ENCODE data around the gene BACH2. TPM values are rescaled to one million over a fixed set of nuclear protein-coding genes. Genes with fewer than 3 reads are reported as not detected.
A peak's percentile ranks its signal among the peaks of the same experiment; 100 is the strongest.

BACH2 gene
- total and polyA plus RNA-seq, 2 of the 8 experiments (the other 6 are each of a cell fraction or from before 2014, with no cell fraction given), result 1.9 to 5.9 TPM

DNA sequence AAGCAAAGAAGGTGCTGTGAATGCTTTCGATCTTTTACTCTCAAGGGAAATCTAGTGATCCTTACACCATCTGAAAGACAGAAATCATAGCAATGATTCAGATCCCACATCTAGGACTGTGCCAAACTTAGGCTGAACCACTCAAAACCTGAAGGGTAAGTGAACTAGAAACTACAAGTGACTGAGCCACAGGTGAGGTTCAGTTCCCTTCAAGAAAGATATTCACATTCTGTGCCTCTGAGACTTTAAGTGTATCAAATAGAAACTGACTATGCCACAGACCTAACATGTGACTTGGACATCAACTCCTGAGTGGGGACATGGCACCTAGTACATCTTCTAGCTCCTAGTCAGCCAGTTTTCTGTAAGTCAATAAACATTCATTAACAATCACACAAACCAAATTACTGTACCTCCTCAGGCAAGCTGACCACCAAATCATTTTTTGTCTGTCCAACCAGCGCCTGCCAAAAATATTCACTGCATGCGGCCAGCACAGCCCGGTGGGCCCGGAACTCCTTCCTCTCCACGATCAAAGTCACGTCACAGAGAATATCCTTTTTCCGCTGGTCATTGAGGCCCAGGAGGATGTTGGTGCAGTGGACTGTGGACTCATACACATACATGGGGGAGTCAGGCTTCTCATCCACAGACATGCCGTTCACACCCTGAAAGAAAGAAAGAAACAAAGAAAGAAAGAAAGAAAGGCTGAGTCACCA lies 288.3 kb downstream of the BACH2 start:
- H2BK15ac ChIP-seq (ENCODE audit: low read length), result no peak overlapping the region
- no peak overlapping the region for H3K4me2 ChIP-seq (ENCODE audit: insufficient read depth in 1 of 2, low read depth in 2 of 2, low read length in 2 of 2)
- no peak overlapping the region for H3K9ac ChIP-seq (replicated peaks in 1 of 4; ENCODE audit: extremely low read depth in 1 of 4, low read depth in 3 of 4, low read length in 3 of 4)
- H4K91ac ChIP-seq (replicated peaks; ENCODE audit: insufficient read length, low read length), result no peak overlapping the region
- ChIA-PET POLR2A (ENCODE audit: partially characterized antibody) (no interaction called here), CTCF (ENCODE audit: partially characterized antibody) (interaction anchor here (1.0 kb wide), 1 partner anchor 63 kb away, joined by 3 read pairs; no protein-coding TSS in a partner anchor)
- H2BK5ac ChIP-seq (ENCODE audit: low read depth, low read length), result no peak overlapping the region
- H3K27me3 ChIP-seq (replicated peaks in 1 of 4; ENCODE audit: control insufficient read depth in 3 of 4, extremely low read depth in 1 of 4, insufficient read depth in 3 of 4, low read length in 3 of 4), result no peaks in the 10 kb centered on the region
- no peak overlapping the region for H3K4me3 ChIP-seq (ENCODE audit: extremely low read depth in 1 of 4, insufficient read depth in 2 of 4, low read depth in 3 of 4, low read length in 4 of 4)
- H3K36me3 ChIP-seq (ENCODE audit: control insufficient read depth in 2 of 4, insufficient read depth in 4 of 4, low read length in 3 of 4), result no peaks in the 10 kb centered on the region
- no peak overlapping the region for H2AK5ac ChIP-seq (ENCODE audit: low read depth, low read length)
- no peak overlapping the region for H2BK20ac ChIP-seq (ENCODE audit: low read length)
- H3K56ac ChIP-seq (replicated peaks; ENCODE audit: insufficient read length, low read depth, low read length), result no peak overlapping the region
- FAIRE-seq (peak; percentile 19), DNase-seq (ENCODE audit: low read depth in 1 of 2, low spot score in 2 of 2) (no peak)
- H3K4me1 ChIP-seq (replicated peaks in 1 of 4; ENCODE audit: control insufficient read depth in 3 of 4, insufficient read depth in 4 of 4, low read length in 3 of 4), result peaks cover 0 to 5% (median 1%) of the 10 kb centered on the region in 4 experiments; a peak in 3 of 7 replicates
- H3K14ac ChIP-seq (ENCODE audit: insufficient read length), result no peak overlapping the region
- no peaks in the 10 kb centered on the region for H3K79me1 ChIP-seq (ENCODE audit: low read depth, low read length)
- 87% methylated on average over 9 of the region's 9 CpGs; no CpG with 5 or more reads in 1 of the 2 experiments for WGBS, 2 experiments (ENCODE audit: extremely low coverage in 1 of 2, insufficient coverage in 1 of 2, insufficient read length in 1 of 2, insufficient replicate concordance in 2 of 2, low coverage in 1 of 2, low lambda C conversion rate in 2 of 2, missing lambda C conversion rate in 1 of 2)
- H2BK12ac ChIP-seq (ENCODE audit: low read depth, low read length), result no peak overlapping the region
- no peak overlapping the region for H4K5ac ChIP-seq (ENCODE audit: insufficient read length, low read depth, low read length)
- H3K4ac ChIP-seq (replicated peaks; ENCODE audit: insufficient read length, low read depth, low read length), result no peak overlapping the region
- no peak overlapping the region for H3K23ac ChIP-seq (ENCODE audit: insufficient read length)
- TF ChIP-seq, protein P1, sequence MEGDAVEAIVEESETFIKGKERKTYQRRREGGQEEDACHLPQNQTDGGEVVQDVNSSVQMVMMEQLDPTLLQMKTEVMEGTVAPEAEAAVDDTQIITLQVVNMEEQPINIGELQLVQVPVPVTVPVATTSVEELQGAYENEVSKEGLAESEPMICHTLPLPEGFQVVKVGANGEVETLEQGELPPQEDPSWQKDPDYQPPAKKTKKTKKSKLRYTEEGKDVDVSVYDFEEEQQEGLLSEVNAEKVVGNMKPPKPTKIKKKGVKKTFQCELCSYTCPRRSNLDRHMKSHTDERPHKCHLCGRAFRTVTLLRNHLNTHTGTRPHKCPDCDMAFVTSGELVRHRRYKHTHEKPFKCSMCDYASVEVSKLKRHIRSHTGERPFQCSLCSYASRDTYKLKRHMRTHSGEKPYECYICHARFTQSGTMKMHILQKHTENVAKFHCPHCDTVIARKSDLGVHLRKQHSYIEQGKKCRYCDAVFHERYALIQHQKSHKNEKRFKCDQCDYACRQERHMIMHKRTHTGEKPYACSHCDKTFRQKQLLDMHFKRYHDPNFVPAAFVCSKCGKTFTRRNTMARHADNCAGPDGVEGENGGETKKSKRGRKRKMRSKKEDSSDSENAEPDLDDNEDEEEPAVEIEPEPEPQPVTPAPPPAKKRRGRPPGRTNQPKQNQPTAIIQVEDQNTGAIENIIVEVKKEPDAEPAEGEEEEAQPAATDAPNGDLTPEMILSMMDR (IDR thresholded peaks at IDR 0.05; ENCODE audit: control extremely low read depth in 1 of 3, insufficient read depth in 1 of 3, low read depth in 1 of 3, low read length in 3 of 3), result no peak
- TF ChIP-seq SIN3A (conservative IDR thresholded peaks at IDR 0.05 in 1 of 2, IDR thresholded peaks at IDR 0.05 in 1 of 2; ENCODE audit: low read depth in 1 of 2, low read length in 2 of 2) (no peak), TBP (IDR thresholded peaks at IDR 0.05; ENCODE audit: low read depth, low read length) (no peak), EZH2 (IDR thresholded peaks at IDR 0.05; ENCODE audit: low read depth, low read length, severe bottlenecking) (no peak), POLR2AphosphoS5 (IDR thresholded peaks at IDR 0.05; ENCODE audit: low read depth, low read length) (no peak), SP1 (IDR thresholded peaks at IDR 0.05; ENCODE audit: low read depth, low read length) (no peak), TAF7 (optimal IDR thresholded peaks at IDR 0.05; ENCODE audit: borderline replicate concordance, low read depth, low read length) (no peak)
- TF ChIP-seq, protein P2, sequence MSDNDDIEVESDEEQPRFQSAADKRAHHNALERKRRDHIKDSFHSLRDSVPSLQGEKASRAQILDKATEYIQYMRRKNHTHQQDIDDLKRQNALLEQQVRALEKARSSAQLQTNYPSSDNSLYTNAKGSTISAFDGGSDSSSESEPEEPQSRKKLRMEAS (IDR thresholded peaks at IDR 0.05), result no peak
- no peaks in the 10 kb centered on the region for H3K23me2 ChIP-seq (ENCODE audit: low read depth, low read length)
- no peak overlapping the region for H2BK120ac ChIP-seq (replicated peaks; ENCODE audit: low read depth, low read length)
- no peak overlapping the region for H3K27ac ChIP-seq (ENCODE audit: low read depth, low read length)
- no peak overlapping the region for H4K8ac ChIP-seq (ENCODE audit: extremely low read depth, insufficient read depth, low read length)
- no peaks in the 10 kb centered on the region for H3K9me3 ChIP-seq (ENCODE audit: insufficient read depth in 2 of 2, low read depth in 1 of 2, low read length in 1 of 2)
- H3K79me2 ChIP-seq (ENCODE audit: control insufficient read depth in 1 of 2, insufficient read depth in 2 of 2, low read length in 2 of 2), result no peaks in the 10 kb centered on the region
- no peaks in the 10 kb centered on the region for H4K20me1 ChIP-seq (replicated peaks in 1 of 2; ENCODE audit: control insufficient read depth in 1 of 2, insufficient read depth in 2 of 2, low read length in 2 of 2)
- H2AFZ ChIP-seq (ENCODE audit: low read length), result no peak overlapping the region
- no peak overlapping the region for H3K18ac ChIP-seq (ENCODE audit: extremely low read depth, low read length)
